ENCODE results near the gene PMEPA1. TPM values are rescaled to one million over a fixed set of nuclear protein-coding genes. Genes with fewer than 3 reads are reported as not detected.

PMEPA1 gene
- total and polyA plus RNA-seq, 2 donors (not counting 1 experiment from before 2014, with no cell fraction given), result 9.9 to 37.4 TPM

DNA sequence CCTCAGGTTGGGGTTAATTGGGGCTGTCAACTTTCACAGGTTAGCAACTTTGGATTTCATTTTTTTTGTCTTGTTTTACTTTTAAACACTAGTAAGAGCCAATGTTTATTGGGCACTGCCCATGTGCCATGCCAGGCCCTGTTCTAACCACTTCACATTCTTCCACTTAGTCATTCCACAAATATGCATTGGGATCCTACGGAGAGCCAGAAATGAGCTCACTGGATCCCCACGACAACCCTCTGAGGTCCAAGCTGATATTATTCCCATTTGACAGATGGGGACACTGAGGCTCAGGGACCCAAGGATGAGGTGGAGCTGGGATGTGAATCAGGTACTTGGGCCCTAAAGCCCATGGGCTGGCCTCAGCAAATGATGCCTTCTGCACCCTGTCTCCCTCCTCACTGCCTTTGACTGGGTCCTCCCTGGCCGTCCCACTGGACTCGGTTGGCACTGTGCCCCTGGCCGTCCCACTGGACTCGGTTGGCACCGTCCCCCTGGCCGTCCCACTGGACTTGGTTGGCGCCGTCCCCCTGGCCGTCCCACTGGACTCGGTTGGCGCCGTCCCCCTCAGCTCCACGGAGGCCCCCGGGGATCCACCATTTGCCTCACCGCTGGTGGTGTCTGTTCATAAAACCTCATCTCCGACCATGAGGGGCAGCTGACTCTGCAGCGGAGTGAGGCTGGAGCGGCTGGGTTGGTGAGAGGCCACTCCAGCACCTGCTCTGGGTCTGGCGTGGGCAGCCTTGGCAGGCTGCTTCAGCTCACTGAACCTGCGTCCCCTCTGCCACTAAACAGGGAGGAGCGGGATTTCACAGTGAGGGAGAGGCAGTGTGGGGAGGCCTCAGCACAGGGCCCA, 4.8 kb upstream of the PMEPA1 start:
- DNase-seq (no peak), ATAC-seq (ENCODE audit: low read depth) (no peak)
- Histone ChIP-seq H4K20me1 (ENCODE audit: control insufficient read depth, insufficient read depth, low read length, poor library complexity, severe bottlenecking) (no peaks in the 10 kb centered on the region), H3K79me2 (ENCODE audit: control insufficient read depth, insufficient read depth, low read length) (peaks cover 55% of the 10 kb centered on the region), H3K9me3 (ENCODE audit: control extremely low read depth in 1 of 3, control insufficient read depth in 2 of 3, insufficient read depth in 1 of 3, low read length in 2 of 3) (no peaks in the 10 kb centered on the region), H3K4me2 (replicated peaks; ENCODE audit: low read depth, low read length, poor library complexity, severe bottlenecking) (no peak overlapping the region), H3K4me1 (ENCODE audit: control insufficient read depth in 2 of 2, insufficient read depth in 2 of 2, low read length in 2 of 2) (peaks cover 26 to 27% of the 10 kb centered on the region in 2 donors), H2AFZ (ENCODE audit: insufficient read depth, low read depth, low read length, poor library complexity, severe bottlenecking) (no peak overlapping the region), H3K36me3 (replicated peaks in 1 of 2; ENCODE audit: control extremely low read depth in 1 of 2, control insufficient read depth in 1 of 2, extremely low read depth in 1 of 2, insufficient read depth in 2 of 2, low read length in 1 of 2) (no peaks in the 10 kb centered on the region), H3K9ac (ENCODE audit: low read length) (no peak overlapping the region), H3K4me3 (ENCODE audit: control extremely low read depth in 1 of 5, extremely low read depth in 1 of 5, insufficient read depth in 1 of 5, low read depth in 2 of 5, low read length in 4 of 5) (no peak overlapping the region), H3K27me3 (replicated peaks in 1 of 4; ENCODE audit: control extremely low read depth in 1 of 4, control insufficient read depth in 3 of 4, insufficient read depth in 4 of 4, low read length in 3 of 4) (peaks cover 0 to 2% (median 0%) of the 10 kb centered on the region in 4 experiments), H3K27ac (ENCODE audit: low read length in 2 of 2) (no peak overlapping the region)
- 97% methylated on average over 22 of the region's 23 CpGs for WGBS (ENCODE audit: insufficient coverage)
- Mint-ChIP-seq H3K4me3 (no peak overlapping the region), H3K9me3 (ENCODE audit: insufficient read depth) (no peaks in the 10 kb centered on the region), H3K27ac (no peak overlapping the region), H3K27me3 (no peaks in the 10 kb centered on the region), H3K4me1 (peaks cover 26% of the 10 kb centered on the region)
- ChIA-PET CTCF (interaction anchor here (1.8 kb wide), 1 partner anchor 33 kb away, joined by 8 read pairs; no protein-coding TSS in a partner anchor), POLR2A (no interaction called here)
- intact Hi-C loops (cut with micrococcal nuclease), result loop anchor here (10.0 kb wide), 1 partner anchor 1320 kb away; the partner anchor contains the start of genes AURKA and CSTF1
- no peak for TF ChIP-seq CTCF (IDR thresholded peaks at IDR 0.05)
- TF ChIP-seq EZH2 (IDR thresholded peaks at IDR 0.05; ENCODE audit: borderline replicate concordance, insufficient read depth, low read depth, low read length, poor library complexity, severe bottlenecking), result no peak

- H3K27me3 Mint-ChIP-seq, result no peaks in the 10 kb centered on the region
- H3K4me3 ChIP-seq (ENCODE audit: control extremely low read depth in 1 of 5, extremely low read depth in 1 of 5, insufficient read depth in 1 of 5, low read depth in 2 of 5, low read length in 4 of 5), result no peak overlapping the region
- H3K4me1 ChIP-seq (ENCODE audit: control insufficient read depth in 2 of 2, insufficient read depth in 2 of 2, low read length in 2 of 2), result peaks cover 22 to 24% of the 10 kb centered on the region in 2 donors
- 92% methylated on average over 7 of the region's 8 CpGs for WGBS (ENCODE audit: insufficient coverage)
- no peaks in the 10 kb centered on the region for H3K9me3 ChIP-seq (ENCODE audit: control extremely low read depth in 1 of 3, control insufficient read depth in 2 of 3, insufficient read depth in 1 of 3, low read length in 2 of 3)
- ATAC-seq (ENCODE audit: low read depth) (no peak), DNase-seq (no peak)
- H4K20me1 ChIP-seq (ENCODE audit: control insufficient read depth, insufficient read depth, low read length, poor library complexity, severe bottlenecking), result no peaks in the 10 kb centered on the region
- no peaks in the 10 kb centered on the region for H3K9me3 Mint-ChIP-seq (ENCODE audit: insufficient read depth)
- intact Hi-C loops (cut with micrococcal nuclease), result loop anchor here (10.0 kb wide), 1 partner anchor 1319 kb away; the partner anchor contains the start of genes AURKA and CSTF1
- no peak overlapping the region for H2AFZ ChIP-seq (ENCODE audit: insufficient read depth, low read depth, low read length, poor library complexity, severe bottlenecking)
- no peak overlapping the region for H3K27ac Mint-ChIP-seq
- no peak overlapping the region for H3K9ac ChIP-seq (ENCODE audit: low read length)
- ChIA-PET POLR2A (no interaction called here), CTCF (interaction anchor here (1.8 kb wide), 1 partner anchor 32 kb away, joined by 8 read pairs; no protein-coding TSS in a partner anchor)
- H3K27me3 ChIP-seq (replicated peaks in 1 of 4; ENCODE audit: control extremely low read depth in 1 of 4, control insufficient read depth in 3 of 4, insufficient read depth in 4 of 4, low read length in 3 of 4), result peaks cover 0 to 2% (median 0%) of the 10 kb centered on the region in 4 experiments
- no peak for TF ChIP-seq CTCF (IDR thresholded peaks at IDR 0.05)
- TF ChIP-seq EZH2 (IDR thresholded peaks at IDR 0.05; ENCODE audit: borderline replicate concordance, insufficient read depth, low read depth, low read length, poor library complexity, severe bottlenecking), result no peak
- H3K4me2 ChIP-seq (replicated peaks; ENCODE audit: low read depth, low read length, poor library complexity, severe bottlenecking), result no peak overlapping the region
- peaks cover 24% of the 10 kb centered on the region for H3K4me1 Mint-ChIP-seq
- H3K36me3 ChIP-seq (replicated peaks in 1 of 2; ENCODE audit: control extremely low read depth in 1 of 2, control insufficient read depth in 1 of 2, extremely low read depth in 1 of 2, insufficient read depth in 2 of 2, low read length in 1 of 2), result no peaks in the 10 kb centered on the region
- no peak overlapping the region for H3K4me3 Mint-ChIP-seq
- no peak overlapping the region for H3K27ac ChIP-seq (ENCODE audit: low read length in 2 of 2)
- peaks cover 55% of the 10 kb centered on the region for H3K79me2 ChIP-seq (ENCODE audit: control insufficient read depth, insufficient read depth, low read length)
Measured at GRCh38 chr20:57713951-57714350, 4.1 kb upstream of the PMEPA1 start.
